Activated T-helper 17 cell treated with anti-CD3 and anti-CD28 coated beads, Interleukin-2, amount 50 U/mL, for 72 hours (primary cell): ENCODE data around the gene GGTLC2. TPM values are rescaled to one million over a fixed set of nuclear protein-coding genes. Genes with fewer than 3 reads are reported as not detected.
"Not testable (repeated sequence)": the region's sequence is repeated elsewhere in the genome, so short reads cannot be mapped to it uniquely, and the experiment has no call there.

Source experiments
- ATAC-seq: fragments of 150-1000 bp; cut with Tn5 transposase; replicated peaks from 2 replicates; pipeline ENCODE4 v1.10.0; 2021; ENCODE audit warnings: mild to moderate bottlenecking, moderate library complexity
- H3K27ac Mint-ChIP-seq: one replicate; pipeline ENCODE4 v1.8.0; 2022; ENCODE audit warnings: mixed read lengths
- H3K27me3 Mint-ChIP-seq: one replicate; pipeline ENCODE4 v1.8.0; 2022; ENCODE audit warnings: mixed read lengths
- H3K36me3 Mint-ChIP-seq: one replicate; pipeline ENCODE4 v1.8.0; 2022; ENCODE audit warnings: low read depth, mild to moderate bottlenecking, mixed read lengths
- H3K4me1 Mint-ChIP-seq: one replicate; pipeline ENCODE4 v1.8.0; 2022; ENCODE audit warnings: mixed read lengths
- H3K4me3 Mint-ChIP-seq: one replicate; pipeline ENCODE4 v1.8.0; 2022; ENCODE audit warnings: mild to moderate bottlenecking, mixed read lengths
- H3K9me3 Mint-ChIP-seq: one replicate; pipeline ENCODE4 v1.8.0; 2022; ENCODE audit warnings: mixed read lengths
- total RNA-seq, 2 donors: library from RNA; stranded (reverse); gene quantifications; one replicate each; pipeline ENCODE4 v1.2.3, GENCODE V29; 2022

Gene GGTLC2
- total RNA-seq, 2 donors from 2014 or later: not detected

DNA sequence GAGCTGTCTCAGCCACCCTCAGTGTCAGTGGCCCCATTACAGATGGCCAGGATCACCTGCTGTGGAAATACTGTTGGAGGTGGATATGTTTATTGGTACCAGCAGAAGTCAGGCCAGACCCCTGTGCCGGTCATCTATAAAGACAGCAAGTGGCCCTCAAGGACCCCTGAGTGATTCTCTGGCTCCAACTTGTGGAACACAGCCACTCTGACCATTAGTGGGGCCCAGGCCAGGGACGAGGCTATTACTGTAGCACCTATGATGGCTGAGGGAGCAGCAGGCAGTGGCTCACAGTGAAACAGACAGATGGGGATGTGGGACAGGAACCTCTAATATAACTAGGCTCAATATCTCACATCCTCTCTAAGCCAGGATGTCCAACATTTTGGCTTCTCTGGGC is 25.5 kb upstream of the GGTLC2 start:
- Mint-ChIP-seq H3K27me3 (no peaks in the 10 kb centered on the region), H3K4me3 (no peak overlapping the region), H3K9me3 (no peaks in the 10 kb centered on the region), H3K36me3 (no peaks in the 10 kb centered on the region), H3K27ac (no peak overlapping the region), H3K4me1 (peaks cover 8% of the 10 kb centered on the region)
- ATAC-seq: no peak

DNA sequence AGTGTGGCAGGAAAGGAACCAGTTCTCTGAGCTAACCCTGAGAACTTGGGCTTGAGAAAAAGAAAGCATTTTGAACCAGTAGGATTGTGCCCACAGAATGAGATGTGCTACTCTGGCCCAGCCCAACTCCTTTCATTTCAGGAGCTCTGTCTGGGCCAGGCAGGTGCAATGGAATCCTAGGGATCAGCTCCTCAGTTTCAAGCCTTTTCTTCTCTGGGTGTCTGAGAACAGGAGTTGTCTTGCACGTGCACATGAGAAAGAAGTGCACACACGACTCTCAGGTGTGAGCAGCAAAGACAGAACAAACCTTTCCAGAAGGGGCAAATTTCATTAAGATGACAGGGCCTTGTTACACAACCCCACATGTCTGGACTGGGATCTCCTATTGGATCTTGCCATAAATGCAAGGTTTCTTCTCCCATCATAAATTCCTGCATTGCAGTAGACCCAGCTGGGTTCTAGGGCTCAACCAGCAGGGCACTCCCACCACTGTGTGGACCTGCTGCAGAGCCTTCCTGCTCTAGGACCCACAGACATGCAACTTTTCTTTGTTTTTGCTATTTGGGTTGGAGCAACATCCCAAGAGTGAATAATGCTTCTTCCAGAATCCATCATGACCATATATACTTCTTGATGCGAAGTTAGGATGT is 24.5 kb upstream of the GGTLC2 start:
- H3K27me3 Mint-ChIP-seq: no peaks in the 10 kb centered on the region
- no peak overlapping the region for H3K27ac Mint-ChIP-seq
- H3K4me1 Mint-ChIP-seq: peaks cover 8% of the 10 kb centered on the region
- no peak for ATAC-seq
- H3K9me3 Mint-ChIP-seq: peaks cover 4% of the 10 kb centered on the region
- no peak overlapping the region for H3K4me3 Mint-ChIP-seq
- H3K36me3 Mint-ChIP-seq: no peaks in the 10 kb centered on the region

DNA sequence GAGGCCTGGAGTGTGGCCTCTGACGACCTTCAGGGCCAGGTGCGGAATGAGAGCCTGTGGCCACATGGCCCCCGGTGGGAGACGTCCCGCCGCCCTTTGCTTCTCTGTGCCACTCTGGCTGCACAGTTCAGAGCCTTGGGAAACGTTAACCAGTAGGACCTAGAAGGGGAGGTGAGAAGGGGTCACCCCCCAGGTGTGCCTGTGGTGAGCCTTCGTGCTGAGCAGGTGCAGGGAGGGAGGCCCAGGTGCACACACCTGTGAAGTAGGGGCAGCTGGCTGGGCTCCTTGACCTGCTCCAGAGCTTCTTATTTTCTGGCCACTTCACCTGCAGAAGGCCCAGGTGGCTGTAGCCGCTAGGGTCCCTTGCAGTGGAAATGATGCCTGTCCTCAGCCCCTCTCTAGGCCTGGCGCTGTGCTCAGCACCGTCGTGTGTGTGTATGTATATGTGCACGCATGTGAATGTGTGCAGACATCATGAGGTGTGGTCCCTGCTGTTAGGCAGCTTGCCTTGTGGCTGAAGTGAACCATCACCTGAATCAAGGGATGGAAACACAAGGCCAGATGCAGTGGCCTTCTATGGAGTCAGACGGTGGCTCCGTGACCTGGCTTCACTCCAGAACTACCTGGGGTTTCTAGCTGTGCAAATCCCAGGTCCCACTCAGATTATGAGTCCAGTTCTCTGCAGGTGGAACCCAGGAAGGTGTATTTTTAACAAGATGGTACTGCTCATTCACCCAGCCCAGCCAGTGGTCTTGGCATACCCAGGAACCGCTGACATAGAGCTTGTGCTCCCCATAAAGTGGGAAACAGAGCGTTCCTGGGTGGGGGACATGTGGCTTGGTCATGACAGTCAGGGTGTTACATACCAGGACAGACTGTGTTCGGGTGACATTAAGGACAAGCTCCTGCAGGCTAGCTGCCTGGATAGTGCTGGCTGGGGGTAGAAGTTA is 15.6 kb upstream of the GGTLC2 start:
- H3K36me3 Mint-ChIP-seq, H3K27me3 Mint-ChIP-seq, H3K9me3 Mint-ChIP-seq, H3K27ac Mint-ChIP-seq, ATAC-seq, H3K4me1 Mint-ChIP-seq, H3K4me3 Mint-ChIP-seq: not testable (repeated sequence)

DNA sequence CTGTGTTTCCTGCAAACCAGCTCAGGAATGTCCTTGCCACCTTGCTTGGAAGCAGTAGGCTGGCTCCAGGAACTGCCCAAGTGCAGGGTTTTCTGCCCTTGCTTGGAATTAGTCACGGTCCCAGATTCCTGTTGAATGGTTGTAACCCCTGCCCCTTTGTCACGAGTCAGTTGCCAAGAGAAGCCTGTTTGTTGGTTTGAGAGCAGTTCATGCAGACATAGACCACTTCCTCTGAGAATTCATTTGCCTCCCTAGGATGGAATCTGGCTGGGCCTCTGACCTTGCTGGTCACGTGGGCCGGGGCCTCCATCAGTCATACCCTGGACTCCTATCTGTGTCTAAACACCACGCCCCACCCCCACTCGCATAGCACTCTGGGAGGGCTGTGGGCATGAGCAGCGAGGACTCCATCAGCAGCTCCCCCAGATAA is 13.2 kb upstream of the GGTLC2 start:
- not testable (repeated sequence) for H3K9me3 Mint-ChIP-seq, H3K27ac Mint-ChIP-seq, ATAC-seq, H3K4me1 Mint-ChIP-seq, H3K4me3 Mint-ChIP-seq, H3K27me3 Mint-ChIP-seq, H3K36me3 Mint-ChIP-seq

DNA sequence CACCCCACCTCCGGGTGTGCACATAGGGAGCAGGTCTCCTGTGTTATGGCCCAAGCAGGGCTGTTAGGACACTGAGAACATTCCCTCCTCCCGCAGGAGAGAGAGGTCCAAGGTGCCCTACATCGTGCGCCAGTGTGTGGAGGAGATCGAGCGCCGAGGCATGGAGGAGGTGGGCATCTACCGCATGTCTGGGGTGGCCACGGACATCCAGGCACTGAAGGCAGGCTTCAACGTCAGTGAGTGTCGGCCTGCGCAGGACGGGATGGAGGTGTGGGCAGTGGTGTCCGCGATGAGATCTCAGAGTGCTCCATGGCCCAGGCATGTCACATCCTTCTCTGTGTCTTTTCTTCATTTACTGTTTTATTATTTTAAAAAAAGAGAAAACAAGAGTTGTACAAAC is 12.2 kb upstream of the GGTLC2 start:
- H3K4me1 Mint-ChIP-seq, H3K9me3 Mint-ChIP-seq, ATAC-seq, H3K27ac Mint-ChIP-seq, H3K4me3 Mint-ChIP-seq, H3K27me3 Mint-ChIP-seq, H3K36me3 Mint-ChIP-seq: not testable (repeated sequence)

DNA sequence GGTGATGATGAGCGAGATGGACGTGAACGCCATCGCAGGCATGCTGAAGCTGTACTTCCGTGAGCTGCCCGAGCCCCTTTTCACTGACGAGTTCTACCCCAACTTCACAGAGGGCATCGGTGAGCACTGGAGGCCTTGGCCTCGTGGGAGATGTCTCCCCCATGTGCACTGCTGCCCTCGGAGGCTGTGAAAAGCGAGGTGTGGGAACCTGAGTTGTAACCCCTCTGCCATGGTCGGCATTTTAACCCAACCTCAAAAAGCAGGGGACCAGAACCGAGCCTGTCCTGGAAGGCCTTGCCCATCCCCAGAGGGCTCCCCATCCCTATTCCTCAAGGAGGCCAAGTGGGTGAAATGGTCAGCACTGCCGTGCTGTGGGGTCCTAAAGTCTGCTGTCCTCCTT is 10.9 kb upstream of the GGTLC2 start:
- H3K36me3 Mint-ChIP-seq, H3K4me1 Mint-ChIP-seq, H3K27ac Mint-ChIP-seq, ATAC-seq, H3K27me3 Mint-ChIP-seq, H3K4me3 Mint-ChIP-seq, H3K9me3 Mint-ChIP-seq: not testable (repeated sequence)

DNA sequence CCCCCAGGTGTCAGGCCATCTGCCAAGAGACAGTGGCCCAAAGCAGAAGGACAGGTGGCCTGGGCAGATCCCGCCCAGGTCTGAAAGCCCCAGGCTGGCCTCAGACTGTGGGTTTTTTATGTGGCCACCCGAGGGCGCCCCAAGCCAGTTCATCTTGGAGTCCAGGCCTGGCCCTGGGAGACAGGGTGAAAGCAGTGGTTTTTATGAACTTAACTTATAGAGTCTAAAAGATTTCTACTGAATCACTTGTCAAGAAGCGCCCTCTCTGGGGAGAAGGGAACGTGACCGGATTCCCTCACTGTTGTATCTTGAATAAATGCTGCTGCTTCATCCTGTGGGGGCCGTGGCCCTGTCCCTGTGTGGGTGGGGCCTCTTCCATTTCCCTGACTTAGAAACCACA is 8.2 kb upstream of the GGTLC2 start:
- H3K4me1 Mint-ChIP-seq, H3K9me3 Mint-ChIP-seq, H3K27me3 Mint-ChIP-seq, ATAC-seq, H3K27ac Mint-ChIP-seq, H3K4me3 Mint-ChIP-seq, H3K36me3 Mint-ChIP-seq: not testable (repeated sequence)

DNA sequence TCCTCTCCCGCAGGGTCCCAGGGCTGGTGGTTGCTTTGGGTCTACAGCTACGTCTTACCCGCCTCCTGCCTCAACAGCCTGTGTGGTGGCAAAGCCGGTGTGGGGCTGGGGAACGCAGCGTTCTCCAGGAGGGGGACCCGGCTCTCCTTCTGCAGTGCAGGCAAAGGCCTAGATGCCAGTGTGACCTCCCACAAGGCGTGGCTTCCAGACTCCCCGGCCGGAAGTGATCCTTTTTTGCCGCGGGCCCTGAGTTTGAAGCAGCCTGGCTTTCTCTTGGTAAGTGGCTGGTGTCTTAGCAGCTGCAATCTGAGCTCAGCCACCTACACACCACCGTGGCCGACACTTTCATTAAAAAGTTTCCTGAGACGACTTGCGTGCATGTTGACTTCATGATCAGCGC is 6.1 kb upstream of the GGTLC2 start:
- H3K4me1 Mint-ChIP-seq, H3K9me3 Mint-ChIP-seq, H3K27me3 Mint-ChIP-seq, ATAC-seq, H3K27ac Mint-ChIP-seq, H3K36me3 Mint-ChIP-seq, H3K4me3 Mint-ChIP-seq: not testable (repeated sequence)

DNA sequence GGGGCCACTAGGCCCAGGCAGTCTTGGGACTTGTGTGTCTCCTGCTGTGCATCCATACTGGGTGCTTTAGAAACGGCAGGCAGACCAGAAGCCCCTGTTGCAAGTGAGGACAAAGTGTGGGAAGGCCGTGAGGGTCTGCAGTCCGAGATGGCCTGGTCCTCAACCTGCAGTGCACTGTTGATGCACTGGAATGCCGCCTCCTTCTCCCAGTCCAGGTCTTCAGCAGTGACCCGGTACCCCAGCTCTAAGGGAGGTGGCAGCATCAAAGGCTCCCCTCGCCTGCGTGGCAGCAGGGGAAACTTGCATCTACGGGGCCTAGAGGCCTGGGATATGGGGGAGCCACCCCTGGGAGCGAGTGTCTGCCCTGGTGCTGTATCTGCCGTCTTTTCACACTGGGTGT is 2.2 kb upstream of the GGTLC2 start:
- H3K27me3 Mint-ChIP-seq, ATAC-seq, H3K9me3 Mint-ChIP-seq, H3K27ac Mint-ChIP-seq, H3K36me3 Mint-ChIP-seq, H3K4me3 Mint-ChIP-seq, H3K4me1 Mint-ChIP-seq: not testable (repeated sequence)

DNA sequence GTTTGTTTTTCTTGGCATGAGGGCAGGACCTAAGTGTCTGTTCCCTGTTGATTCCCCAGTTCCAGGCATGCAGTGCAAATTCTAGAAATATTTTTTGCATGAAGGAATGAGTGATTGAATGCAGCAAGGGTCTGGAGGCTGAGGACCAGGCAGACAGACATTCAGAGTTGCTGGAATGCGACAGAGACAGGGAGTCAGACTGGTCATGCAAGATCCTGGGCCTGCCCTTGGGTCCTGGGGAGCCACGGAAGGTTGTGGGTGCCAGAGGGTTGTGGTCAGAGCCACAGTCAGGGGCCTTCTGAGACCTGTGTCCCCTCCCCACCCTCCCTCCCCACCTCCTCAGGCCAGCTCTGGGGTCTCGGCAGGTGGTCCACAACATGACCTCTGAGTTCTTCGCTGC is 1.6 kb downstream of the GGTLC2 start:
- ATAC-seq, H3K27me3 Mint-ChIP-seq: not testable (repeated sequence)

DNA sequence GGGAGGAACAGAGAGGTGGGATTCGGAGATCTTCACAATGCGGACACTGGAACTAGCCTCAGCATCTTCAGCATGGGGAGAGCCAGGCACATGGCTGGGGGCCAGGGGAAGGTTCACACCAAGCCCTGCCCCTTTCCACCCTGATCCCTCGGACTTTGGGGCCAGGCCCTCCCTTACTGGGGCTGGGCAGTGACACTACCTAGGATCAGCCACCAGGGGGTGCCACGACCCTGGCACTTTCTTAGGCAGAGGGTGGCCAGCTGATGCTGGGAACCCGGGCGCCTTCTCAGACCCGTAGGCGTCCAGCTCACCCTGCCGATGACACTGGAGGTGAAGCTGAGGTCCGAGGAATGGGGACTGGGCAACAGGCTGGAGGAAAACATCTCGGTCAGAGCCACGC is 3.5 kb downstream of the GGTLC2 start:
- ATAC-seq, H3K9me3 Mint-ChIP-seq, H3K4me3 Mint-ChIP-seq, H3K36me3 Mint-ChIP-seq, H3K27me3 Mint-ChIP-seq, H3K4me1 Mint-ChIP-seq, H3K27ac Mint-ChIP-seq: not testable (repeated sequence)

More for the DNA sequence above, 1.6 kb downstream of the GGTLC2 start:
- not testable (repeated sequence) for H3K36me3 Mint-ChIP-seq, H3K27ac Mint-ChIP-seq, H3K4me3 Mint-ChIP-seq, H3K9me3 Mint-ChIP-seq, H3K4me1 Mint-ChIP-seq

DNA sequence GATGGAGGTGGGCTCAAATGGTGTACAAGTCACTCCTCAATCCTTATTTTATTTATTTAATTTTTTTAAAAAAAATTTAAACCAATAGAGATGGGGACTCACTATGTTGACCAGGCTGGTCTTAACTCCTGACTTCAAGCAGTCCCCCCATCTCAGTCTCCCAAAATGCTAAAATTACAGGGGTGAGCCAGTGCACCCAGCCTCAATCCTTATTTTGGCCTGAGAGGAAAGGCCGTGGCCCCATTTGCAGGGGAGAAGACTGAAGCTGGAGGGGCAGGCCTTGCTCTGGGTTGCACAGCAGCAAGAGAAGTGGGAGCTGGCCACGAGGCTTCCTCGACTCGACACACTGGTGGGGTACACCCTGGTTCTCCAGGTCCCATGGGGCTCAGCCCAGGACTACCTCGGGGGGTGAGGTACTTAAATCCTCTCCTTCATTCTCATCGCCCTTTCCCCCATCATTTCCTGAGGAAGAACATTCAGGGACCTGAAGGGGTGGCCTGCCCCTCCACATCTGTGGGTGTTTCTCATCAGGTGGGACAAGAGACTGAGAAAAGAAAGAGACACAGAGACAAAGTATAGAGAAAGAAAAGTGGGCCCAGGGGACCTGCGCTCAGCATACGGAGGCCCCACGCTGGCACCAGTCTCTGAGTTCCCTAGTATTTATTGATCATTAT is 4.6 kb downstream of the GGTLC2 start:
- H3K27me3 Mint-ChIP-seq, H3K36me3 Mint-ChIP-seq, H3K9me3 Mint-ChIP-seq: not testable (repeated sequence)

DNA sequence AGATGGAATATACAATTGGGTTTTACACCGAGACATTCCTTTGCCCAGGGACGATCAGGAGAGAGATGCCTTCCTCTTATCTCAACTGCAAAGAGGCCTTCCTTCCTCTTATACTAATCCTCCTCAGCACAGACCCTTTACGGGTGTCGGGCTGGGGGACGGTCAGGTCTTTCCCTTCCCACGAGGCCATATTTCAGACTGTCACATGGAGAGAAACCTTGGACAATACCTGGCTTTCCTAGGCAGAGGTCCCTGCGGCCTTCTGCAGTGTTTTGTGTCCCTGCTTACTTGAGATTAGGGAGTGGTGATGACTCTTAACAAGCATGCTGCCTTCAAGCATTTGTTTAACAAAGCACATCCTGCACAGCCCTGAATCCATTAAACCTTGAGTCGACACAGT is 5.3 kb downstream of the GGTLC2 start:
- not testable (repeated sequence) for H3K27me3 Mint-ChIP-seq, H3K27ac Mint-ChIP-seq, H3K36me3 Mint-ChIP-seq, H3K4me1 Mint-ChIP-seq, H3K9me3 Mint-ChIP-seq, ATAC-seq, H3K4me3 Mint-ChIP-seq

More for the DNA sequence above, 4.6 kb downstream of the GGTLC2 start:
- H3K4me3 Mint-ChIP-seq, H3K4me1 Mint-ChIP-seq, ATAC-seq, H3K27ac Mint-ChIP-seq: not testable (repeated sequence)

DNA sequence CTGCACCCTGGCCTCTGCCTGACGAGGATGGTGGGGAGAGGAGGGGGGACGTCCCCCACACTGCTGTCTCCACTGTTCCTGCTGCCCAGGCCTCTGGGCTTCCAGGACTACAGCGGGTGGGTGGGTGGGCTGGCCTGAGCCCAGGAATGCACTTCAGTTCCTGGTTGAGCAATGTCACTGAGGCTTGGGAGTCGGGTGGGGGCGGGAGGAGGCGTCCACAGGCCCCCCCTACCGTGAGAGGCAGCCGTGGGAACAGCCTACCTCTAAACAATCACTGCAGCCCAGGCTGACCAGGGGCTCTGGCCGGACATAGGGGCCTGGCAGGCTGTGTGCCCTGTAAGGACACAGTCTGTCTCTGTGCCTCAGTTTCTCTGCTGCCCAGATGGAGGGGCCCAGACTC is 6.0 kb downstream of the GGTLC2 start:
- H3K9me3 Mint-ChIP-seq: not testable (repeated sequence)

More for the DNA sequence above, 6.0 kb downstream of the GGTLC2 start:
- H3K4me1 Mint-ChIP-seq, H3K27me3 Mint-ChIP-seq, H3K27ac Mint-ChIP-seq, ATAC-seq, H3K36me3 Mint-ChIP-seq, H3K4me3 Mint-ChIP-seq: not testable (repeated sequence)
